Measurements from ENCODE around the gene HAVCR1. TPM values are rescaled to one million over a fixed set of nuclear protein-coding genes. Genes with fewer than 3 reads are reported as not detected.
"Not testable (repeated sequence)": the region's sequence is repeated elsewhere in the genome, so short reads cannot be mapped to it uniquely, and the experiment has no call there.

HAVCR1 gene
- total and polyA plus RNA-seq, 2 experiments from 2014 or later, result not detected

GRCh38 chr5:157063776-157064430 lies 5.0 kb upstream of the HAVCR1 start:
- no peaks in the 10 kb centered on the region for H3K9me3 ChIP-seq (ENCODE audit: low read depth)
- no peak for TF ChIP-seq CTCF (IDR thresholded peaks at IDR 0.05; ENCODE audit: low read depth, low read length)
- H3K36me3 ChIP-seq, result no peaks in the 10 kb centered on the region
- no peak overlapping the region for H3K27ac ChIP-seq
- no peak for DNase-seq (ENCODE audit: low read depth in 1 of 2, low spot score in 1 of 2)
- H3K4me3 ChIP-seq, result no peak overlapping the region
- no peaks in the 10 kb centered on the region for H3K27me3 ChIP-seq
- H3K4me1 ChIP-seq (ENCODE audit: low read depth), result no peaks in the 10 kb centered on the region

GRCh38 chr5:157059891-157060290 lies 975 bp upstream of the HAVCR1 start:
- Histone ChIP-seq H3K9me3 (ENCODE audit: low read depth) (no peaks in the 10 kb centered on the region), H3K27ac (no peak overlapping the region), H3K27me3 (no peaks in the 10 kb centered on the region), H3K36me3 (no peaks in the 10 kb centered on the region), H3K4me3 (no peak overlapping the region), H3K4me1 (ENCODE audit: low read depth) (no peaks in the 10 kb centered on the region)
- no peak for TF ChIP-seq CTCF (IDR thresholded peaks at IDR 0.05; ENCODE audit: low read depth, low read length)
- DNase-seq (ENCODE audit: low read depth in 1 of 2, low spot score in 1 of 2), result no peak

GRCh38 chr5:157057459-157058370 lies 1.2 kb downstream of the HAVCR1 start:
- no peak overlapping the region for H3K27ac ChIP-seq
- no peaks in the 10 kb centered on the region for H3K36me3 ChIP-seq
- H3K27me3 ChIP-seq, result no peaks in the 10 kb centered on the region
- no peaks in the 10 kb centered on the region for H3K4me1 ChIP-seq (ENCODE audit: low read depth)
- no peak for DNase-seq (ENCODE audit: low read depth in 1 of 2, low spot score in 1 of 2)
- TF ChIP-seq CTCF (IDR thresholded peaks at IDR 0.05; ENCODE audit: low read depth, low read length), result no peak
- no peak overlapping the region for H3K4me3 ChIP-seq
- no peaks in the 10 kb centered on the region for H3K9me3 ChIP-seq (ENCODE audit: low read depth)

- DNase-seq (ENCODE audit: low read depth in 1 of 2, low spot score in 1 of 2); H3K36me3 ChIP-seq; H3K27ac ChIP-seq; H3K4me1 ChIP-seq (ENCODE audit: low read depth); H3K4me3 ChIP-seq; H3K27me3 ChIP-seq; H3K9me3 ChIP-seq (ENCODE audit: low read depth): not testable (repeated sequence)
Observed at GRCh38 chr5:157056848-157057247, 2.1 kb downstream of the HAVCR1 start.

- Histone ChIP-seq H3K4me3 (no peak overlapping the region), H3K27ac (no peak overlapping the region), H3K9me3 (ENCODE audit: low read depth) (no peaks in the 10 kb centered on the region), H3K27me3 (no peaks in the 10 kb centered on the region), H3K36me3 (no peaks in the 10 kb centered on the region), H3K4me1 (ENCODE audit: low read depth) (no peaks in the 10 kb centered on the region)
- TF ChIP-seq CTCF (IDR thresholded peaks at IDR 0.05; ENCODE audit: low read depth, low read length), result no peak
- DNase-seq (ENCODE audit: low read depth in 1 of 2, low spot score in 1 of 2), result no peak
Observed at GRCh38 chr5:157051604-157052245, 7.2 kb downstream of the HAVCR1 start.
